A673 (cell line): ENCODE results near the gene SEC14L3. TPM values are rescaled to one million over a fixed set of nuclear protein-coding genes. Genes with fewer than 3 reads are reported as not detected.

Experiments used
- BruUV-seq: library from RNA; stranded (reverse); fragments of 400-500 nt; replicated peaks from 2 replicates; lab custom pipeline; 2021; lab: Mats Ljungman, UMichigan
- CTCF ChIA-PET: fragments of 300-600 bp; sonication (Branson Sonifier 250); formaldehyde crosslinking; loops from one replicate; lab custom pipeline; 2022; ENCODE audit warnings: antibody characterized with exemption; lab: Charles Lee
- POLR2A ChIA-PET: fragments of 300-600 bp; sonication (Branson Sonifier 250); formaldehyde crosslinking; loops from one replicate; lab custom pipeline; 2022; ENCODE audit warnings: antibody characterized with exemption; ENCODE audit not compliant: low non-redundant PET; lab: Charles Lee
- DNase-seq: peaks from one replicate; pipeline ENCODE4 v3.0.0-alpha.2; 2015; ENCODE audit warnings: low spot score
- H3K27ac ChIP-seq: fragments of 200-600 bp; sonication (generic); 2 replicates; pipeline ENCODE4 v1.5.1; 2016; ENCODE audit warnings: mixed run types, low read depth, mild to moderate bottlenecking, mixed read lengths, antibody characterized with exemption, low read length; ENCODE audit not compliant: poor library complexity, severe bottlenecking
- H3K27me3 ChIP-seq: fragments of 200-600 bp; sonication (generic); replicated peaks from 2 replicates; pipeline ENCODE4 v1.6.1; 2017; ENCODE audit warnings: mixed run types, low read depth, mild to moderate bottlenecking, mixed read lengths, antibody characterized with exemption, low read length; ENCODE audit not compliant: insufficient read depth, poor library complexity
- H3K36me3 ChIP-seq: fragments of 200-600 bp; sonication (generic); 2 replicates; pipeline ENCODE4 v1.6.1; 2016; ENCODE audit warnings: mixed run types, mild to moderate bottlenecking, mixed read lengths, antibody characterized with exemption, low read length; ENCODE audit not compliant: insufficient read depth, poor library complexity, severe bottlenecking
- H3K4me1 ChIP-seq: fragments of 200-600 bp; sonication (generic); 2 replicates; pipeline ENCODE4 v1.6.1; 2017; ENCODE audit warnings: mixed run types, mild to moderate bottlenecking, mixed read lengths, antibody characterized with exemption, low read length; ENCODE audit not compliant: insufficient read depth, poor library complexity, severe bottlenecking
- H3K4me3 ChIP-seq: fragments of 200-600 bp; sonication (generic); 2 replicates; pipeline ENCODE4 v1.5.1; 2016; ENCODE audit warnings: low read depth, mixed run types, mild to moderate bottlenecking, mixed read lengths, low read length; ENCODE audit not compliant: poor library complexity, severe bottlenecking
- H3K9me3 ChIP-seq: fragments of 200-600 bp; sonication (generic); 2 replicates; pipeline ENCODE4 v1.6.1; 2016; ENCODE audit warnings: mixed run types, low read depth, mild to moderate bottlenecking, mixed read lengths, antibody characterized with exemption, low read length; ENCODE audit not compliant: poor library complexity, severe bottlenecking
- CTCF ChIP-seq: fragments of 300-800, 200-600 bp; sonication (generic); conservative IDR thresholded peaks from 2 replicates; pipeline ENCODE4 v1.5.1; 2017; ENCODE audit warnings: low read depth, mild to moderate bottlenecking, antibody characterized with exemption, low read length, moderate library complexity, mixed read lengths
- EZH2 ChIP-seq: fragments of 200-600 bp; sonication (generic); IDR thresholded peaks from 2 replicates; pipeline ENCODE4 v1.6.1; 2017; ENCODE audit warnings: borderline replicate concordance, low read depth, mild to moderate bottlenecking, mixed read lengths, antibody characterized with exemption, low read length; ENCODE audit not compliant: poor library complexity, severe bottlenecking
- intact Hi-C: fragments of 100-400 bp; cut with micrococcal nuclease; formaldehyde crosslinking; loops from one replicate; pipeline ENCODE4 v1.10.0; 2022; ENCODE audit not compliant: unreplicated experiment
- total RNA-seq: library from RNA; stranded (reverse); gene quantifications from 2 replicates; pipeline ENCODE4 v1.2.3, GENCODE V29; 2021

The SEC14L3 gene
- total RNA-seq, 1 experiment from 2014 or later: not detected

DNA sequence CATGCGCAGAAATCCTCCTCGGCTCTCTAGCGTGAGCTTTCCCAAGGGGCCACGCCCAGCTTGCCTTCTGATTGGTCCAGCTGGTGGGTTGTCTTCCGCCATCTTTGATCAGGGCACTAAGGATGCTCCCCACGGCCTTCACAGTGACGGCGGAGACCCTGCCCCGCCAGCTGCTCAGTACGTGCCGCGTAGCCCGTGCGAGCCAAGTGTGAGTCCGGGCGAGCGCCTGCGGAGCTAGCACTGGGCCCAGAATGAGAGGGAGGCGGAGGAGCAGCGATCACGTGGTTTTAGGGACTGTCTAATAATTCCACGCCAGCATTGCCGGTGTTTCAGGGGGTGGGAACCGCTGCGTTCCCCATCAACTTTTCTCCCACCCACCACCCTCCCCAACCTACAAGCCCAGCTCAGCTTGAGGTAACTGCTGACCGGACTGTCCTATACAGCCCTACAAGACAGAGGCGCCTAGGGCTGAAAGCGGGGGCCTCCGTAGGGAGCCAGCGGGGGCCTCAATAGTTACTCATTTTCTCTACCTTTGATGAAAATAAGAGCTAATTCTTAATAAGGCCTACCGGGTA is 47.8 kb downstream of the SEC14L3 start:
- peaks cover 50% of the 10 kb centered on the region for H3K4me1 ChIP-seq
- peaks cover 27% of the 10 kb centered on the region for H3K36me3 ChIP-seq
- no TSS peak for BruUV-seq
- no peaks in the 10 kb centered on the region for H3K9me3 ChIP-seq
- TF ChIP-seq CTCF: no peak
- no peak for TF ChIP-seq EZH2
- no peaks in the 10 kb centered on the region for H3K27me3 ChIP-seq
- ChIA-PET CTCF (interaction anchor here (0.7 to 2.0 kb wide), 4 partner anchors 13 to 136 kb away, joined by 3 to 10 read pairs (median 5); partner anchors contain the start of gene RNF215), POLR2A (interaction anchor here (0.5 to 1.4 kb wide), 4 partner anchors 9 to 27 kb away, joined by 3 to 14 read pairs (median 4); partner anchors contain the start of gene SEC14L2)
- H3K4me3 ChIP-seq: peak overlapping the region; percentile 60
- intact Hi-C loops: loop anchor here (5.0 kb wide), 1 partner anchor 137 kb away; the partner anchor contains the start of gene CASTOR1
- H3K27ac ChIP-seq: peak overlapping the region; percentile 97
- peak; percentile 100 for DNase-seq

- CTCF ChIA-PET: interaction anchor here (0.7 to 2.0 kb wide), 5 partner anchors 10 to 136 kb away, joined by 3 to 10 read pairs (median 5); partner anchors contain the start of gene RNF215
- POLR2A ChIA-PET: interaction anchor here (0.5 to 0.9 kb wide), 4 partner anchors 9 to 19 kb away, joined by 3 to 6 read pairs (median 3); no protein-coding TSS in a partner anchor
- H3K27ac ChIP-seq: peak overlapping the region; percentile 97
- no peak for DNase-seq
- no TSS peak for BruUV-seq
- peaks cover 26% of the 10 kb centered on the region for H3K36me3 ChIP-seq
- H3K4me1 ChIP-seq: peaks cover 50% of the 10 kb centered on the region
- intact Hi-C loops: loop anchor here (5.0 kb wide), 1 partner anchor 136 kb away; the partner anchor contains the start of gene CASTOR1
- no peak for TF ChIP-seq EZH2
- no peak for TF ChIP-seq CTCF
- H3K4me3 ChIP-seq: peak overlapping the region; percentile 60
- H3K9me3 ChIP-seq: no peaks in the 10 kb centered on the region
- H3K27me3 ChIP-seq: no peaks in the 10 kb centered on the region
Measured at GRCh38 chr22:30423301-30423958, 48.4 kb downstream of the SEC14L3 start.

DNA sequence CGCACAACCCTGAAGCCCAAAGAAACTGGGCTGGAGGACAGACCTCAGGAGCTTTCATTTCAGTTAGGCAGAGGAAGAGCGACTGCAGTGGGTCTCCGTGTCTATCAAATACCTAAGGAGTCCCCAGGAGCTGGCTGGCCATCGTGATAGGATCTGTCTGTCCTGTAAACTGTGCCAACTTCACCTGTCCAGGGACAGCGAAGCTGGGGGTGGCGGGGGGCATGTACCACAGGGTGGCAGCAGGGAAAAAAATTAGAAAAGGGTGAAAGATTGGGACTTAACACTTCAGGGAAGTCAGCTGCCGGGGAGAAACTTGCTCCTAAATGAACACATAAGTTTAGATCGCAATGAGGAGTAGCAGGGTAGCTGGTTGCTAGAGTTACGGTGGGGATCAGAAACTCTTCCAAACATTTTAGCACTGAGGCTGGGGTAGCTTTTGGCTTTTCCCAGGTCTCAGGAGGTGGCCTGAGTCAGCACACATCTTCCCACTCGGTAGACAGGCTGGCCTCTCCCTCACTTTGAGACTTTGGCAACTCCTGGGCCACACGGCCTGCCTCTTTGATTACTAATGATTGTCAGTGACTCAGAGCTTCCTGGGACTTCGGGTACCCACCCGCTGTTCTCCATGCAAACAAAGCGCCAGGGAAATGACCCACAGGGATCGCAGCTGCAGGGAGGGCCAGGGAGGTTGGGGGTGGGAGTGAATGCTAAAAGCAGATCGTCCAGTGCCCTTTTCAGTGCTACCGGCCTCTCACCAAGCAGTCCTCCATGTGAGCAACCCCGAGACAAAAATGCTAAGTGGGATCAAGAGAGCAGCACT is 49.1 kb downstream of the SEC14L3 start:
- peak; percentile 92 for DNase-seq
- ChIA-PET POLR2A (interaction anchor here (0.6 kb wide), 1 partner anchor 18 kb away, joined by 3 read pairs; no protein-coding TSS in a partner anchor), CTCF (interaction anchor here (0.7 to 1.5 kb wide), 2 partner anchors 8 to 10 kb away, joined by 5 to 7 read pairs; no protein-coding TSS in a partner anchor)
- intact Hi-C loops: loop anchor here (5.0 kb wide), 1 partner anchor 135 kb away; the partner anchor contains the start of gene CASTOR1
- peaks cover 44% of the 10 kb centered on the region for H3K4me1 ChIP-seq
- BruUV-seq: no TSS peak
- peak overlapping the region; percentile 60 for H3K4me3 ChIP-seq
- TF ChIP-seq CTCF (no peak), EZH2 (no peak)
- no peaks in the 10 kb centered on the region for H3K9me3 ChIP-seq
- H3K27me3 ChIP-seq: no peaks in the 10 kb centered on the region
- H3K27ac ChIP-seq: peak overlapping the region; percentile 97
- peaks cover 25% of the 10 kb centered on the region for H3K36me3 ChIP-seq
